Measurements from ENCODE around the gene TUBB4B.

Gene TUBB4B

DNA sequence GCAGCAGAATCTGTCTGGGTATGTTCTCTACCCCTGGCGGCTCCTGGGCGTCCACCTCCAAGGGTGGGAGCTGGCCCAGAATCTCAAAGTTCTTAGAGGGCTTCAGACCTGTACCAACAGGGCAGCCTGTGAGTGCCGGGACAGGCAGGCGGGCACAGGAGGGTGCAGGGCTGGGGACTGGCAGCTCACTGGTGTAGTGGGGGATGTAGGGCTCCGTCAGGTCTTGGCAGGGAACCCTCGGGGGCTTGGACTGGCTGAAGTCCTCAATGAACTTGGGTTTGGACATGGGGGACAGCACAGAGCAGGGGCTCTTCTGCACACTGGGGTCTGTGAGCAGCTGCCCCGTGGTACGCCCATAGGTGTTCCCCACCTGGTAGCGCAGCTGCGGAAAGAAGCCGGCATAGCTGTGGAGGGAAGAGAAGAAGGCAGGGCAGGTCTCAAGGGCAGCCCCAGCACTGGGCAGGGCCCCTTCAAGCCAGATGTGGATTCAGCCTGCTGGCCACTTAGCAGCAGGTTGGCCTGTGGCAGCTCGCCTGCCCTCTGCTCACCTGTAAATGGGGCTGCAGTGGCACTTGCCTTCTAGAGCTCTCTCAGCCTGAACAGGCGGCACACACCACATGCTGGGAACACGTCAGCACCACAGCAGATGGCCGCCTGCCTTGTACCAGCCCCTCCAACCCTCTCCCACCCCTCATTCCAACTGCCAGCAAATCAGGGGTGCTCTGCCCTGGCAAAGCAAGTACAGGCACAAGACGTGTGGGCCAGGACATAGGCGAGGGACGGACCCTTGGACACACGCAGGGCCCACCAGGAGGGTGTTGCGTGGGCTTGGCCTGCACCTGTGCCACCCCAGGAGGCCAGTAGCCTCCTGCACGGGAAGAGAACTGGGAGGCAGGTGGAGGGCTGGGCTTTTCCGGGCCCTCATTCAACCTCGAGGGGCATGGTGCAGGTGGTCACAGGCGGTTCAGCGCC, 4.6 kb downstream of the TUBB4B start:
- DNase-seq (ENCODE audit: low read depth) = no peak
- TF ChIP-seq, protein P1, sequence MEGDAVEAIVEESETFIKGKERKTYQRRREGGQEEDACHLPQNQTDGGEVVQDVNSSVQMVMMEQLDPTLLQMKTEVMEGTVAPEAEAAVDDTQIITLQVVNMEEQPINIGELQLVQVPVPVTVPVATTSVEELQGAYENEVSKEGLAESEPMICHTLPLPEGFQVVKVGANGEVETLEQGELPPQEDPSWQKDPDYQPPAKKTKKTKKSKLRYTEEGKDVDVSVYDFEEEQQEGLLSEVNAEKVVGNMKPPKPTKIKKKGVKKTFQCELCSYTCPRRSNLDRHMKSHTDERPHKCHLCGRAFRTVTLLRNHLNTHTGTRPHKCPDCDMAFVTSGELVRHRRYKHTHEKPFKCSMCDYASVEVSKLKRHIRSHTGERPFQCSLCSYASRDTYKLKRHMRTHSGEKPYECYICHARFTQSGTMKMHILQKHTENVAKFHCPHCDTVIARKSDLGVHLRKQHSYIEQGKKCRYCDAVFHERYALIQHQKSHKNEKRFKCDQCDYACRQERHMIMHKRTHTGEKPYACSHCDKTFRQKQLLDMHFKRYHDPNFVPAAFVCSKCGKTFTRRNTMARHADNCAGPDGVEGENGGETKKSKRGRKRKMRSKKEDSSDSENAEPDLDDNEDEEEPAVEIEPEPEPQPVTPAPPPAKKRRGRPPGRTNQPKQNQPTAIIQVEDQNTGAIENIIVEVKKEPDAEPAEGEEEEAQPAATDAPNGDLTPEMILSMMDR (IDR thresholded peaks at IDR 0.05; ENCODE audit: low read depth, low read length, missing control alignments) = no peak
- no peak overlapping the region for H3K4me3 ChIP-seq (ENCODE audit: low read depth, low read length)

DNA sequence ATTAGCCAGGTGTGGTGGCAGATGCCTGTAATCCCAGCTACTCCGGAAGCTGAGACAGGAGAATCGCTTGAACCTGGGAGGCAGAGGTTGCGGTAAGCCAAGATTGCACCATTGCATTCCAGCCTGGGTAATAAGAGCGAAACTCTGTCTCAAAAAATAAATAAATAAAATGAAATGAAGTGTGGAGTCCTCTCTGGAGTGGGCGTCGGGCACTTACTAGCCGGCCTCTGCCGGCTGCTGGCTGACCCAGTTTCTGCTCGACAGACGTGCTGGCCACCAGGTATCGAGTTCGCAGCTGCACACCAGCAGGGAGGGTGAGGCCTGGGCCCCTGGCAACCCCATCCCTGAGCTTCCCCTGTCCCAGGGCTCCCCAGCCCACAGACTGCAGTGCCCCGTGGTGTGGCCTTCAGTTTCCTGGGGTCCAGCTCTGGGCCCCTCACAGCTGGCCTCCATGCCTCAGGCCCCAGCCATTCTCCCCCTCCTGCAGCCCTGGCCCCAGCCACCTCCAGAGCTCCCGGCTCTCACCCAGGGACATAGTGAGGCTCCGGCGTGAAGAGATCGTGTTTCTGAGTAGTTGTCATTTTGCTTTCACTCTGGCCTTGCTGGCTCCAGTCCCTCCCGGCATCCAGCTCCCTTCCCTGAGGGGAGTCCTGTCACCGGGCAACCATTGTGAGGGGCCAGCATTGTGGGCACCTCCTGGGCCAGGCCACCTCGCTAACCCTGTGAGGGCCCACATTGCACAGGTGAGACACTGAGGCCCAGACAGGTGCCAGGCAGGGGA, 6.2 kb downstream of the TUBB4B start:
- H3K4me3 ChIP-seq (ENCODE audit: low read depth, low read length) = no peak overlapping the region
- TF ChIP-seq, protein P1 (IDR thresholded peaks at IDR 0.05; ENCODE audit: low read depth, low read length, missing control alignments) = no peak
- DNase-seq (ENCODE audit: low read depth) = no peak

GRCh38 chr9:137247916-137248175, 6.8 kb downstream of the TUBB4B start:
- no peak for DNase-seq (ENCODE audit: low read depth)
- TF ChIP-seq, protein P1 (IDR thresholded peaks at IDR 0.05; ENCODE audit: low read depth, low read length, missing control alignments) = no peak
- H3K4me3 ChIP-seq (ENCODE audit: low read depth, low read length) = no peak overlapping the region

GRCh38 chr9:137250329-137251193, 9.5 kb downstream of the TUBB4B start:
- no peak overlapping the region for H3K4me3 ChIP-seq (ENCODE audit: low read depth, low read length)
- TF ChIP-seq, protein P1 (IDR thresholded peaks at IDR 0.05; ENCODE audit: low read depth, low read length, missing control alignments) = no peak

GRCh38 chr9:137251194-137251461, 10.0 kb downstream of the TUBB4B start, which contains the start of gene STPG3:
Gene STPG3, plus strand, starts transcription at chr9:137251286. Its CDS starts 1 bp downstream, at chr9:137251287.
- DNase-seq (ENCODE audit: low read depth) = no peak
- TF ChIP-seq, protein P1 (IDR thresholded peaks at IDR 0.05; ENCODE audit: low read depth, low read length, missing control alignments) = no peak

More at GRCh38 chr9:137250329-137251193, 9.5 kb downstream of the TUBB4B start:
- DNase-seq (ENCODE audit: low read depth) = no peak

DNA sequence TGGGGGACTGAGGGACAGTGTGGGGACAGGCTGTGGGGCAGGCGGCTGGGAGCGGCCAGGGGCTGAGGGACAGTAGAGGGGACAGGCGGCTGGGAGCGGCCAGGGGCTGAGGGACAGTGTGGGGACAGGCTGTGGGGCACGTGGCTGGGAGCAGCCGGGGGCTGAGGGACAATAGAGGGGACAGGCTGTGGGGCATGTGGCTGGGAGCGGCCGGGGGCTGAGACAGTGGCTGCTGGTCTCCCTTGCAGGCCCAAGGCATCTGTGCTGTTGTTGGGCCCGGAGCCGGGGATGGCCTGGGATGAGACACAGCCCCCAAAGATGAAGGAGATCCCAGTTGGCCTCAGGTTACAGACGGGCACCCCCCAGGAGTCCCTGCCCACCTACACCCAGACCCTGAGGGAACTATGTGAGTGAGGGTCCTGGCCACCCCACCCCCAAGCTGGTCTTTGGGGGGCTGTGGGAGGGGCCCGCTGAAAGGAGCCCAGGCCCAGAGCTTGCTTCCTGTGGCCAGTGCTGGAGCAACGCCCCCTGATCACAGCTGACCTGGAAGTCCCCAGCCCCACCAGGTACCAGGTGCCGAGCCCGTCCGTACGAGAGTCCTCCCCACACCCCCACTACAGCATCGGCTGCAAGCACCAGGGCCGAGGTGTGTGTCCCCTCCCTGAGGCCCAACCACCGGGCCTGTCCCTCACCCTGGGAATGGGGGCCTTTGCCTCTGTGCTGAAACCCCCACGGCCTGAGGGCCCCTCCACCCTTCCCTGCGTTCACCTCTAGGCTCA, 10.6 kb downstream of the TUBB4B start:
- H3K4me3 ChIP-seq (ENCODE audit: low read depth, low read length) = no peak overlapping the region
- TF ChIP-seq, protein P1 (IDR thresholded peaks at IDR 0.05; ENCODE audit: low read depth, low read length, missing control alignments) = no peak
- no peak for DNase-seq (ENCODE audit: low read depth)

More at GRCh38 chr9:137251194-137251461, 10.0 kb downstream of the TUBB4B start, which contains the start of gene STPG3:
- H3K4me3 ChIP-seq (ENCODE audit: low read depth, low read length) = no peak within 1 kb of the TSS
